HEK293 (cell line): ENCODE data around the gene SLC35A4.

Experiments
- CTCF ChIA-PET: fragments of 350-600 bp; formaldehyde crosslinking; extraction: SDS; loops from one replicate; lab custom pipeline; 2021; ENCODE audit warnings: antibody characterized with exemption; lab: Yijun Ruan, JAX
- POLR2A ChIA-PET: fragments of 300-600 bp; formaldehyde crosslinking; extraction: SDS; loops from one replicate; lab custom pipeline; 2020; ENCODE audit warnings: antibody characterized with exemption, inconsistent platforms; lab: Yijun Ruan, JAX
- H3K27ac ChIP-seq: fragments of 200-500 bp; sonication (Bioruptor generic); 2 replicates; pipeline ENCODE4 v1.5.1; 2014; ENCODE audit warnings: low read depth, low read length, control low read depth, inconsistent platforms; ENCODE audit errors: extremely low read depth
- H3K36me3 ChIP-seq, 2 experiments: fragments of 200-500 bp in 1 of 2; sonication (Bioruptor generic) in 1 of 2; 1 replicate in 1 of 2; 2 replicates in 1 of 2; pipeline ENCODE4 v1.5.1; 2014 to 2017; ENCODE audit warnings: inconsistent platforms in 2 of 2, low read length in 2 of 2; ENCODE audit not compliant: control insufficient read depth in 2 of 2, insufficient read depth in 1 of 2
- H3K4me1 ChIP-seq: fragments of 200-500 bp; sonication (Bioruptor generic); 2 replicates; pipeline ENCODE4 v1.5.1; 2014; ENCODE audit warnings: mild to moderate bottlenecking, low read length, inconsistent platforms; ENCODE audit not compliant: control insufficient read depth, insufficient read depth
- H3K4me3 ChIP-seq: 2 replicates; pipeline ENCODE4 v1.5.1; 2011; ENCODE audit warnings: low read depth, mild to moderate bottlenecking, control low read depth, low read length, moderate library complexity
- H3K9me3 ChIP-seq: fragments of 200-500 bp; sonication (Bioruptor generic); 2 replicates; pipeline ENCODE4 v1.5.1; 2014; ENCODE audit warnings: low read depth, low read length, inconsistent platforms; ENCODE audit not compliant: control insufficient read depth, insufficient read depth
- EGR2 ChIP-seq: fragments of 450-650 bp; formaldehyde crosslinking; IDR thresholded peaks from 2 replicates; pipeline ENCODE4 v1.5.1; 2016; ENCODE audit warnings: low read depth, missing biosample characterization, missing genetic modification characterization
- FEZF1 ChIP-seq: fragments of 450-650 bp; formaldehyde crosslinking; IDR thresholded peaks from 2 replicates; pipeline ENCODE4 v1.5.1; 2016; ENCODE audit warnings: missing biosample characterization, missing genetic modification characterization
- GLI2 ChIP-seq: fragments of 450-650 bp; formaldehyde crosslinking; IDR thresholded peaks from 2 replicates; pipeline ENCODE4; 2017; ENCODE audit warnings: missing biosample characterization, missing genetic modification characterization, low read depth, borderline replicate concordance
- KLF16 ChIP-seq: fragments of 450-650 bp; formaldehyde crosslinking; IDR thresholded peaks from 2 replicates; pipeline ENCODE4 v1.5.1; 2017; ENCODE audit warnings: missing biosample characterization, missing genetic modification characterization
- KLF17 ChIP-seq: fragments of 450-650 bp; formaldehyde crosslinking; IDR thresholded peaks from 2 replicates; pipeline ENCODE4 v1.5.1; 2016; ENCODE audit warnings: missing biosample characterization, missing genetic modification characterization
- MZF1 ChIP-seq: fragments of 450-650 bp; formaldehyde crosslinking; IDR thresholded peaks from 2 replicates; pipeline ENCODE4 v1.5.1; 2017; ENCODE audit warnings: missing biosample characterization, missing genetic modification characterization, borderline replicate concordance
- TCF7L2 ChIP-seq: IDR thresholded peaks from 2 replicates; pipeline ENCODE4 v1.6.1; 2011; ENCODE audit warnings: low read depth, mild to moderate bottlenecking, inconsistent platforms, low read length, moderate library complexity, borderline replicate concordance
- ZBTB10 ChIP-seq: fragments of 450-650 bp; formaldehyde crosslinking; IDR thresholded peaks from 2 replicates; pipeline ENCODE4 v1.5.1; 2016; ENCODE audit warnings: missing biosample characterization, missing genetic modification characterization
- ZBTB11 ChIP-seq: fragments of 450-650 bp; formaldehyde crosslinking; conservative IDR thresholded peaks from 2 replicates; pipeline ENCODE4 v1.5.1; 2016; ENCODE audit warnings: low read depth, missing biosample characterization, missing genetic modification characterization
- ZNF132 ChIP-seq: fragments of 450-650 bp; formaldehyde crosslinking; IDR thresholded peaks from 2 replicates; pipeline ENCODE4 v1.5.1; 2017; ENCODE audit warnings: missing biosample characterization, missing genetic modification characterization, borderline replicate concordance
- ZNF184 ChIP-seq: fragments of 450-650 bp; IDR thresholded peaks from 2 replicates; pipeline ENCODE4 v1.5.1; 2018; ENCODE audit warnings: missing biosample characterization, mild to moderate bottlenecking, missing genetic modification characterization
- ZNF274 ChIP-seq, 2 experiments: fragments of 200-500 bp in 1 of 2; fragments of 450-650 bp in 1 of 2; sonication (Bioruptor generic) in 1 of 2; formaldehyde crosslinking in 1 of 2; IDR thresholded peaks; 2 replicates each; pipeline versions ENCODE4 v1.5.1 to v1.6.1; 2014 to 2016; ENCODE audit warnings: borderline replicate concordance in 1 of 2, inconsistent platforms in 1 of 2, low read length in 1 of 2, missing biosample characterization in 1 of 2, missing genetic modification characterization in 1 of 2
- ZNF341 ChIP-seq: fragments of 450-650 bp; formaldehyde crosslinking; IDR thresholded peaks from 2 replicates; pipeline ENCODE4; 2016; ENCODE audit warnings: low read depth, missing biosample characterization, missing genetic modification characterization
- ZNF560 ChIP-seq: fragments of 450-650 bp; formaldehyde crosslinking; IDR thresholded peaks from 2 replicates; pipeline ENCODE4 v1.5.1; 2017; ENCODE audit warnings: missing biosample characterization, missing genetic modification characterization, borderline replicate concordance
- ZNF596 ChIP-seq: fragments of 450-650 bp; IDR thresholded peaks from 2 replicates; pipeline ENCODE4 v1.5.0; 2018; ENCODE audit warnings: missing biosample characterization, mild to moderate bottlenecking, missing genetic modification characterization, moderate library complexity
- ZNF843 ChIP-seq: fragments of 450-650 bp; formaldehyde crosslinking; IDR thresholded peaks from 2 replicates; pipeline ENCODE4 v1.5.1; 2016; ENCODE audit warnings: missing biosample characterization, missing genetic modification characterization
- TF ChIP-seq, protein P1 (sequence below): fragments of 450-650 bp; IDR thresholded peaks from 2 replicates; pipeline ENCODE4 v1.5.1; 2018; ENCODE audit warnings: missing biosample characterization, missing genetic modification characterization
- TF ChIP-seq, protein P2 (sequence below): fragments of 450-650 bp; formaldehyde crosslinking; IDR thresholded peaks from 2 replicates; pipeline ENCODE4 v1.5.1; 2017; ENCODE audit warnings: missing biosample characterization, missing genetic modification characterization

Gene SLC35A4

DNA sequence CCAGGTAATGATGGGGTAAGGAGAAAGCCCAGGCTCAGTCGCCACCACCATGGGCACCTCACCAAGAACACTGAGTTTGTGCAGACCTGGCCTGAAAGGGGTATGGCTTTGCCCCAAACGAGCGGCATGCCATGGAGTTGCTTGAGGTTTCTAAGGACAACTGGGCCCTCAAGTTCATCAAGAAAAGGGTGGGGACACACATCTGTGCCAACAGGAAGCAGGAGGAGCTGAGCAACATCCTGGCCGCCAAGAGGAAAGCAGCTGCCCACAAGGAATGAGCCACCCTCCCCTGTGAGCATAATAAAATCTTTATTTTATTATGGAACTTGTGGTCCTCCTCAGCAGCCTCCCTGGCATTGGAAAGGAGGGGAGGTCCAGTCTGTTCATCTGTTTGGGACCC lies 44.5 kb downstream of the SLC35A4 start:
- POLR2A ChIA-PET: no interaction called here
- CTCF ChIA-PET: no interaction called here
- Histone ChIP-seq H3K36me3 (no peaks in the 10 kb centered on the region), H3K4me1 (no peaks in the 10 kb centered on the region), H3K27ac (no peak overlapping the region), H3K4me3 (no peak overlapping the region), H3K9me3 (no peaks in the 10 kb centered on the region)
- no peak for TF ChIP-seq ZNF132 (tag by site-specific recombination)
- TF ChIP-seq GLI2: no peak
- no peak for TF ChIP-seq MZF1 (tag by site-specific recombination)
- no peak for TF ChIP-seq FEZF1
- no peak for TF ChIP-seq ZNF560 (tag by site-specific recombination)
- no peak for TF ChIP-seq ZNF184 (tag by site-specific recombination)
- TF ChIP-seq ZBTB10 (tag by site-specific recombination): no peak
- TF ChIP-seq TCF7L2: no peak
- no peak for TF ChIP-seq KLF17 (tag by site-specific recombination)
- TF ChIP-seq EGR2 (tag by site-specific recombination): no peak
- no peak for TF ChIP-seq ZNF274 (IDR thresholded peaks at IDR 0.05; ENCODE audit: low read length)
- no peak for TF ChIP-seq ZNF274 (tag by site-specific recombination; IDR thresholded peaks at IDR 0.05; ENCODE audit: borderline replicate concordance)
- TF ChIP-seq, protein P1, sequence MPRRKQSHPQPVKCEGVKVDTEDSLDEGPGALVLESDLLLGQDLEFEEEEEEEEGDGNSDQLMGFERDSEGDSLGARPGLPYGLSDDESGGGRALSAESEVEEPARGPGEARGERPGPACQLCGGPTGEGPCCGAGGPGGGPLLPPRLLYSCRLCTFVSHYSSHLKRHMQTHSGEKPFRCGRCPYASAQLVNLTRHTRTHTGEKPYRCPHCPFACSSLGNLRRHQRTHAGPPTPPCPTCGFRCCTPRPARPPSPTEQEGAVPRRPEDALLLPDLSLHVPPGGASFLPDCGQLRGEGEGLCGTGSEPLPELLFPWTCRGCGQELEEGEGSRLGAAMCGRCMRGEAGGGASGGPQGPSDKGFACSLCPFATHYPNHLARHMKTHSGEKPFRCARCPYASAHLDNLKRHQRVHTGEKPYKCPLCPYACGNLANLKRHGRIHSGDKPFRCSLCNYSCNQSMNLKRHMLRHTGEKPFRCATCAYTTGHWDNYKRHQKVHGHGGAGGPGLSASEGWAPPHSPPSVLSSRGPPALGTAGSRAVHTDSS (tag by site-specific recombination): no peak
- TF ChIP-seq KLF16 (tag by site-specific recombination): no peak
- no peak for TF ChIP-seq ZNF843 (tag by site-specific recombination)
- TF ChIP-seq, protein P2, sequence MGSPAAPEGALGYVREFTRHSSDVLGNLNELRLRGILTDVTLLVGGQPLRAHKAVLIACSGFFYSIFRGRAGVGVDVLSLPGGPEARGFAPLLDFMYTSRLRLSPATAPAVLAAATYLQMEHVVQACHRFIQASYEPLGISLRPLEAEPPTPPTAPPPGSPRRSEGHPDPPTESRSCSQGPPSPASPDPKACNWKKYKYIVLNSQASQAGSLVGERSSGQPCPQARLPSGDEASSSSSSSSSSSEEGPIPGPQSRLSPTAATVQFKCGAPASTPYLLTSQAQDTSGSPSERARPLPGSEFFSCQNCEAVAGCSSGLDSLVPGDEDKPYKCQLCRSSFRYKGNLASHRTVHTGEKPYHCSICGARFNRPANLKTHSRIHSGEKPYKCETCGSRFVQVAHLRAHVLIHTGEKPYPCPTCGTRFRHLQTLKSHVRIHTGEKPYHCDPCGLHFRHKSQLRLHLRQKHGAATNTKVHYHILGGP (tag by site-specific recombination): no peak
- no peak for TF ChIP-seq ZBTB11 (tag by site-specific recombination)
- TF ChIP-seq ZNF596 (tag by site-specific recombination): no peak
- no peak for TF ChIP-seq ZNF341 (tag by site-specific recombination)
